HepG2 (cell line): ENCODE measurements around the gene MAP2K5. TPM values are rescaled to one million over a fixed set of nuclear protein-coding genes. Genes with fewer than 3 reads are reported as not detected.

ENCODE experiments used
- AKAP8 ChIP-seq: sonication (generic); formaldehyde crosslinking; IDR thresholded peaks from 2 replicates; pipeline ENCODE4 v1.5.1; 2020; ENCODE audit warnings: mild to moderate bottlenecking, missing genetic modification reagents
- CEBPG ChIP-seq: IDR thresholded peaks from 2 replicates; pipeline ENCODE4 v1.6.1; 2016
- CERS6 ChIP-seq: sonication (generic); formaldehyde crosslinking; IDR thresholded peaks from 2 replicates; pipeline ENCODE4 v1.5.0; 2020; ENCODE audit warnings: missing genetic modification reagents
- GLMP ChIP-seq: sonication (generic); formaldehyde crosslinking; IDR thresholded peaks from 2 replicates; pipeline ENCODE4 v1.9.0; 2021; ENCODE audit warnings: missing genetic modification reagents, mild to moderate bottlenecking, borderline replicate concordance
- HIC2 ChIP-seq: sonication (generic); formaldehyde crosslinking; IDR thresholded peaks from 2 replicates; pipeline ENCODE4 v1.9.0; 2022; ENCODE audit warnings: low read depth, missing genetic modification reagents
- HMG20B ChIP-seq: conservative IDR thresholded peaks from 2 replicates; pipeline ENCODE4 v1.6.1; 2016; ENCODE audit warnings: missing genetic modification reagents, missing compliant biosample characterization
- HNRNPK ChIP-seq: fragments of 200-400 bp; formaldehyde crosslinking; IDR thresholded peaks from 2 replicates; pipeline ENCODE4 v1.6.1; 2018; ENCODE audit warnings: low read length, low read depth, moderate library complexity, mild to moderate bottlenecking; ENCODE audit not compliant: poor library complexity, severe bottlenecking
- HOXA9 ChIP-seq: sonication (generic); formaldehyde crosslinking; IDR thresholded peaks from 2 replicates; pipeline ENCODE4 v1.8.1; 2022; ENCODE audit warnings: missing genetic modification reagents, mild to moderate bottlenecking, moderate library complexity, borderline replicate concordance
- MYC ChIP-seq: sonication (generic); formaldehyde crosslinking; IDR thresholded peaks from 2 replicates; pipeline ENCODE4 v1.9.0; 2021; ENCODE audit warnings: missing genetic modification reagents, borderline replicate concordance
- NFATC3 ChIP-seq: sonication (generic); formaldehyde crosslinking; IDR thresholded peaks from 2 replicates; pipeline ENCODE4 v1.5.1; 2020; ENCODE audit warnings: mild to moderate bottlenecking, missing genetic modification reagents
- ONECUT2 ChIP-seq: sonication (generic); formaldehyde crosslinking; IDR thresholded peaks from 2 replicates; pipeline ENCODE4 v1.4.0; 2020; ENCODE audit warnings: missing genetic modification reagents
- SNAPC5 ChIP-seq: sonication (generic); formaldehyde crosslinking; IDR thresholded peaks from 2 replicates; pipeline ENCODE4 v1.8.1; 2023; ENCODE audit warnings: mild to moderate bottlenecking, missing genetic modification reagents, borderline replicate concordance
- ZFP37 ChIP-seq: sonication (generic); formaldehyde crosslinking; IDR thresholded peaks from 2 replicates; pipeline ENCODE4 v1.4.0; 2020; ENCODE audit warnings: missing genetic modification reagents, borderline replicate concordance
- ZMAT5 ChIP-seq: sonication (generic); formaldehyde crosslinking; IDR thresholded peaks from 2 replicates; pipeline ENCODE4 v1.5.0; 2020; ENCODE audit warnings: mild to moderate bottlenecking, low read depth, missing genetic modification reagents, borderline replicate concordance
- ZNF121 ChIP-seq: sonication (generic); formaldehyde crosslinking; IDR thresholded peaks from 2 replicates; pipeline ENCODE4 v1.5.0; 2020; ENCODE audit warnings: mild to moderate bottlenecking, missing genetic modification reagents
- ZNF136 ChIP-seq: sonication (generic); formaldehyde crosslinking; IDR thresholded peaks from 2 replicates; pipeline ENCODE4 v1.8.1; 2022; ENCODE audit warnings: low read depth, mild to moderate bottlenecking, moderate library complexity, missing genetic modification reagents
- ZNF251 ChIP-seq: sonication (generic); formaldehyde crosslinking; IDR thresholded peaks from 2 replicates; pipeline ENCODE4 v1.9.0; 2021; ENCODE audit warnings: mild to moderate bottlenecking, missing genetic modification reagents
- ZNF256 ChIP-seq: sonication (generic); formaldehyde crosslinking; conservative IDR thresholded peaks from 2 replicates; pipeline ENCODE4 v1.4.0; 2020; ENCODE audit warnings: missing genetic modification reagents
- ZNF576 ChIP-seq: sonication (generic); formaldehyde crosslinking; IDR thresholded peaks from 2 replicates; pipeline ENCODE4 v1.4.0; 2020; ENCODE audit warnings: mild to moderate bottlenecking, missing genetic modification reagents
- ZNF891 ChIP-seq: sonication (generic); formaldehyde crosslinking; IDR thresholded peaks from 2 replicates; pipeline ENCODE4 v1.5.0; 2020; ENCODE audit warnings: mild to moderate bottlenecking, missing genetic modification reagents
- ZXDC ChIP-seq: sonication (generic); formaldehyde crosslinking; IDR thresholded peaks from 2 replicates; pipeline ENCODE4 v1.5.0; 2020; ENCODE audit warnings: mild to moderate bottlenecking, missing genetic modification reagents
- polyA plus RNA-seq, 8 experiments: library from polyadenylated mRNA; depleted of rRNA in 3 of 8; stranded (reverse) in 7 of 8; unstranded in 1 of 8; fragments of >200 nt; fragmentation: Illumina TruSeq in 4 of 8; extraction: Trizol in 4 of 8; gene quantifications; 2 replicates each; pipeline versions ENCODE4 v1.2.1 to v1.2.3, GENCODE V29; 2011 to 2016; ENCODE audit warnings: low read depth in 4 of 8, missing spikeins in 1 of 8, mixed read lengths in 1 of 8; ENCODE audit not compliant: insufficient read depth in 1 of 8
- total RNA-seq, 5 experiments: library from RNA; depleted of rRNA; stranded (reverse); fragments of >200 nt; fragmentation: Illumina TruSeq; extraction: Trizol; gene quantifications; 2 replicates each; pipeline ENCODE4 v1.2.3, GENCODE V29; 2016; ENCODE audit warnings: low read depth in 1 of 5

MAP2K5 gene
- total and polyA plus RNA-seq, 2 of the 13 experiments (the other 11 are each of a cell fraction or from before 2014, with no cell fraction given), result 4.0 to 4.3 TPM

- TF ChIP-seq HIC2 (CRISPR knock-in tag), result peak; percentile 61; the same call in 1 of the 2 replicates
- peak; percentile 87; the same call in 1 of the 2 replicates for TF ChIP-seq ZNF891
- TF ChIP-seq GLMP (CRISPR knock-in tag), result no peak; the same call in 1 of the 2 replicates
- TF ChIP-seq ZNF256 (CRISPR knock-in tag), result no peak; the same call in none of the 2 replicates
- 0 out of 2 replicates have a peak, but pooled peaks have one; percentile 27 for TF ChIP-seq ZNF121 (CRISPR knock-in tag)
- TF ChIP-seq NFATC3, result 0 out of 2 replicates have a peak, but pooled peaks have one; percentile 64
- no peak for TF ChIP-seq HNRNPK
- TF ChIP-seq AKAP8, result no peak
- peak; percentile 94 for TF ChIP-seq ZNF576 (CRISPR knock-in tag)
- no peak for TF ChIP-seq ZFP37
- no peak for TF ChIP-seq ONECUT2 (CRISPR knock-in tag)
- no peak; the same call in 1 of the 2 replicates for TF ChIP-seq ZXDC (CRISPR knock-in tag)
- peak; percentile 95 for TF ChIP-seq MYC
- TF ChIP-seq ZNF251 (CRISPR knock-in tag), result peak; percentile 59; the same call in 1 of the 2 replicates
- TF ChIP-seq CERS6 (CRISPR knock-in tag), result peak; percentile 88
- TF ChIP-seq ZNF136 (CRISPR knock-in tag), result no peak
- peak; percentile 90 for TF ChIP-seq HOXA9 (CRISPR knock-in tag)
- no peak for TF ChIP-seq CEBPG (CRISPR knock-in tag)
- TF ChIP-seq HMG20B, result peak; percentile 58; the same call in 1 of the 2 replicates
- TF ChIP-seq SNAPC5, result no peak
- no peak; the same call in 1 of the 2 replicates for TF ChIP-seq ZMAT5 (CRISPR knock-in tag)
Measured at GRCh38 chr15:67521029-67521782, 21.3 kb upstream of the MAP2K5 start, which contains the start of gene C15orf61 (continued).
